ENCODE measurements around the gene AKAP13. TPM values are rescaled to one million over a fixed set of nuclear protein-coding genes. Genes with fewer than 3 reads are reported as not detected.

Gene AKAP13
- polyA plus RNA-seq, 1 donor from 2014 or later: 10.0 TPM

- Histone ChIP-seq H3K4me3 (ENCODE audit: low read length) (no peak overlapping the region), H2AFZ (ENCODE audit: low read depth, low read length) (no peak overlapping the region), H4K20me1 (ENCODE audit: insufficient read depth) (no peaks in the 10 kb centered on the region), H3K27me3 (ENCODE audit: insufficient read depth, low read depth, low read length) (no peaks in the 10 kb centered on the region), H3K9ac (ENCODE audit: low read length) (no peak overlapping the region), H3K4me2 (ENCODE audit: low read length) (no peak overlapping the region), H3K36me3 (ENCODE audit: insufficient read depth, low read length) (no peaks in the 10 kb centered on the region), H3K79me2 (replicated peaks; ENCODE audit: insufficient read depth, low read length) (peaks cover 4% of the 10 kb centered on the region), H3K9me3 (ENCODE audit: low read length) (no peaks in the 10 kb centered on the region), H3K27ac (ENCODE audit: low read length) (no peak overlapping the region), H3K9me2 (ENCODE audit: insufficient read depth, low read length) (no peaks in the 10 kb centered on the region), H3F3A (ENCODE audit: insufficient read depth, low read length, poor library complexity, severe bottlenecking) (no peaks in the 10 kb centered on the region)
- no peak for TF ChIP-seq EP300 (conservative IDR thresholded peaks at IDR 0.05; ENCODE audit: poor library complexity, severe bottlenecking)
- no peak for TF ChIP-seq SMC3 (conservative IDR thresholded peaks at IDR 0.05; ENCODE audit: poor library complexity)
- no peak for TF ChIP-seq POLR2AphosphoS5 (IDR thresholded peaks at IDR 0.05)
- TF ChIP-seq MXI1 (conservative IDR thresholded peaks at IDR 0.05; ENCODE audit: poor library complexity, severe bottlenecking): no peak
- no peak for TF ChIP-seq CTCF (IDR thresholded peaks at IDR 0.05; ENCODE audit: poor library complexity, severe bottlenecking)
- TF ChIP-seq RAD21 (conservative IDR thresholded peaks at IDR 0.05): no peak
- TF ChIP-seq TAF1 (IDR thresholded peaks at IDR 0.05; ENCODE audit: low read depth): no peak
- no peak for TF ChIP-seq EZH2 (IDR thresholded peaks at IDR 0.05; ENCODE audit: borderline replicate concordance, insufficient read depth, low read length, poor library complexity, severe bottlenecking)
- TF ChIP-seq REST (IDR thresholded peaks at IDR 0.05; ENCODE audit: borderline replicate concordance): no peak
These were observed 250.6 kb downstream of the AKAP13 start for GRCh38 chr15:85631018-85631417.

- no peak overlapping the region for H3K4me3 ChIP-seq (ENCODE audit: low read length)
These were observed 251.6 kb downstream of the AKAP13 start for GRCh38 chr15:85632014-85632413.

More at GRCh38 chr15:85632014-85632413, 251.6 kb downstream of the AKAP13 start:
- peaks cover 4% of the 10 kb centered on the region for H3K79me2 ChIP-seq (replicated peaks; ENCODE audit: insufficient read depth, low read length)
- no peak overlapping the region for H3K27ac ChIP-seq (ENCODE audit: low read length)
- no peaks in the 10 kb centered on the region for H3K9me2 ChIP-seq (ENCODE audit: insufficient read depth, low read length)
- no peak overlapping the region for H3K9ac ChIP-seq (ENCODE audit: low read length)
- no peaks in the 10 kb centered on the region for H3K36me3 ChIP-seq (ENCODE audit: insufficient read depth, low read length)
- no peaks in the 10 kb centered on the region for H3K27me3 ChIP-seq (ENCODE audit: insufficient read depth, low read depth, low read length)
- H2AFZ ChIP-seq (ENCODE audit: low read depth, low read length): no peak overlapping the region
- no peaks in the 10 kb centered on the region for H3K9me3 ChIP-seq (ENCODE audit: low read length)
- no peak overlapping the region for H3K4me2 ChIP-seq (ENCODE audit: low read length)
- no peaks in the 10 kb centered on the region for H3F3A ChIP-seq (ENCODE audit: insufficient read depth, low read length, poor library complexity, severe bottlenecking)
- no peaks in the 10 kb centered on the region for H4K20me1 ChIP-seq (ENCODE audit: insufficient read depth)
- no peak for TF ChIP-seq REST (IDR thresholded peaks at IDR 0.05; ENCODE audit: borderline replicate concordance)
- TF ChIP-seq MXI1 (conservative IDR thresholded peaks at IDR 0.05; ENCODE audit: poor library complexity, severe bottlenecking): no peak
- no peak for TF ChIP-seq POLR2AphosphoS5 (IDR thresholded peaks at IDR 0.05)

Data from neural cell (in vitro differentiated cells).